ENCODE results near the gene VAMP5. TPM values are rescaled to one million over a fixed set of nuclear protein-coding genes. Genes with fewer than 3 reads are reported as not detected.
A peak's percentile ranks its signal among the peaks of the same experiment; 100 is the strongest.

VAMP5 gene
- total RNA-seq, 4 donors from 2014 or later: 37.6 to 56.5 (median 51.2) TPM

DNA sequence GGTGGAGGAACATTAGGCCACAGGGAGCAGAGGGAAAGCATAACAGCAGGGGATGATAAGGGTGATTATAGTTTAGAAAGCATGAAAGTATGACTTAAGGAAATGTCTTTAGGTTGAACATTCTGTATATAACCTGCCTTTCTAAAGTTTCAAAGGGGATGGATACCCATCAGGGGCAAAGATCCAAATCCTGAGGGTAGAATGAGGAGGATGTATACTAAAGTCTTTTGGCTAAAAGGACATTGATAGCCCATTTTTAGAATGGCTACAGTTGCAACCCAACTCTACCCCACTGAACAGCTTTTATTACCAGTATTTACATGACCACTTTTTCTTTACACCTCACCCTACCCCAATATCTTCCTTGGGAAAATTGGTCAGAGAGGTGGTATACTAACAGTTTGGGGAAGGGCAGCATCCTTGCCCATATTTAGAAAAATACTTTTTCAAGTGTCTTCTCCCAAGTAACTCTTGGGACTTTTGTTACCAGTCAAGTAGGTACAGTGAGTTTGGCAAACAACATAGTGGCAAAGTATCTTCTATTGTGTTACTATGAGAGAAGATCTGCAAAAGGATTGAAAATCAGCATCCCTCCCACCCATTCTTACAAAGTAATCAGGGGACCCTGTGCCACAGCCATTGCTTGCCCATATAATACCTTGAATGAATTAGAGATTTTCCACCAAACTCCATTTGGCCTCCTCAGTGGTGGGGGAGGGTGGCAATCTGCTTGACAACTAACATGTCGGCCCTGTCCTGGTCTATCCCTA is 37.0 kb upstream of the VAMP5 start:
- peak overlapping the region in 1 of 4 donors; percentile 73 for H3K27ac ChIP-seq
- 83% methylated on average over 1 of the region's 1 CpG; no CpG with 5 or more reads in 1 of the 2 donors for WGBS, 2 donors (ENCODE audit: low coverage in 1 of 2)
- no peak for ATAC-seq
- no peaks in the 10 kb centered on the region for H3K9me3 ChIP-seq
- H3K27me3 ChIP-seq: no peaks in the 10 kb centered on the region
- H3K36me3 ChIP-seq: peaks cover 6 to 93% of the 10 kb centered on the region in 2 donors
- TF ChIP-seq POLR2A (IDR thresholded peaks at IDR 0.05): no peak
- TF ChIP-seq, protein P1, sequence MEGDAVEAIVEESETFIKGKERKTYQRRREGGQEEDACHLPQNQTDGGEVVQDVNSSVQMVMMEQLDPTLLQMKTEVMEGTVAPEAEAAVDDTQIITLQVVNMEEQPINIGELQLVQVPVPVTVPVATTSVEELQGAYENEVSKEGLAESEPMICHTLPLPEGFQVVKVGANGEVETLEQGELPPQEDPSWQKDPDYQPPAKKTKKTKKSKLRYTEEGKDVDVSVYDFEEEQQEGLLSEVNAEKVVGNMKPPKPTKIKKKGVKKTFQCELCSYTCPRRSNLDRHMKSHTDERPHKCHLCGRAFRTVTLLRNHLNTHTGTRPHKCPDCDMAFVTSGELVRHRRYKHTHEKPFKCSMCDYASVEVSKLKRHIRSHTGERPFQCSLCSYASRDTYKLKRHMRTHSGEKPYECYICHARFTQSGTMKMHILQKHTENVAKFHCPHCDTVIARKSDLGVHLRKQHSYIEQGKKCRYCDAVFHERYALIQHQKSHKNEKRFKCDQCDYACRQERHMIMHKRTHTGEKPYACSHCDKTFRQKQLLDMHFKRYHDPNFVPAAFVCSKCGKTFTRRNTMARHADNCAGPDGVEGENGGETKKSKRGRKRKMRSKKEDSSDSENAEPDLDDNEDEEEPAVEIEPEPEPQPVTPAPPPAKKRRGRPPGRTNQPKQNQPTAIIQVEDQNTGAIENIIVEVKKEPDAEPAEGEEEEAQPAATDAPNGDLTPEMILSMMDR (IDR thresholded peaks at IDR 0.05): no peak
- no peak for TF ChIP-seq EP300 (IDR thresholded peaks at IDR 0.05)
- no peak for TF ChIP-seq POLR2AphosphoS5 (IDR thresholded peaks at IDR 0.05)
- H3K4me1 ChIP-seq: peaks cover 0 to 41% (median 10%) of the 10 kb centered on the region in 3 donors
- H3K4me3 ChIP-seq: no peak overlapping the region

DNA sequence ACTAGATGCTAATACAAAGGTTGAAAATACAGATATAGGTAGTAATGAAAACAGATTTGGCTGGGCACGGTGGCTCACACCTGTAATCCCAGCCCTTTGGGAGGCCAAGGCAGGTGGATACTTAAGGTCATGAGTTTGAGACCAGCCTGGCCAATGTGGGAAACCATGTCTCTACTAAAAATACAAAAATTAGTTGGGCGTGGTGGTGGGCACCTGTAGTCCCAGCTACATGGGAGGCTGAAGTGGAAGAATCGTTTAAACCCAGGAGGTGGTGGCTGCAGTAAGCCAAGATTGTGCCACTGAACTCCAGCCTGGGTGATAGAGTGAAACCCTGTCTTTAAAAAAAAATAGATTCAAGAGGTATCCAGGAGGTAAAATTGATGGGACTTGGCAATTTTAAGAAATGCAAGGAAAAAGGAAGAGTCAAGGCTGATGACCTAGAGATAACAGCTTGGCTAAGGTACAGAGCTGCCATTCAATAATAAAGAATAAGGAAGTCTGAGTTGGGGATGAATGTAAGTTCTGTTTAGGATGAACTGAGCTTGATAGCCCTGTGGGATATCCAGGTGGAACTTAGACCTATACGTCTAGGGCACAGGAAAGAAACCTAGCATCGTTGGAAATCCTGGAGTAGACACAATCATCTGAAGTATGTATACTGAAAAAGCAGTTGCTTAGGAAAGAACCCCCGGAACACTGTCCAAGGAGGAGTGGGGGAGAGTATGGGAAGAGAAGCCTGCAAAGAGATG is 36.2 kb upstream of the VAMP5 start:
- Histone ChIP-seq H3K4me3 (no peak overlapping the region), H3K9me3 (no peaks in the 10 kb centered on the region), H3K4me1 (peaks cover 0 to 36% (median 4%) of the 10 kb centered on the region in 3 donors), H3K27ac (peak overlapping the region in 3 of 4 donors; percentile 13 to 73 (median 14)), H3K36me3 (peaks cover 3 to 93% of the 10 kb centered on the region in 2 donors), H3K27me3 (no peaks in the 10 kb centered on the region)
- TF ChIP-seq POLR2AphosphoS5 (IDR thresholded peaks at IDR 0.05) (no peak), EP300 (IDR thresholded peaks at IDR 0.05) (no peak), POLR2A (IDR thresholded peaks at IDR 0.05) (no peak)
- TF ChIP-seq, protein P1 (IDR thresholded peaks at IDR 0.05): no peak
- 38 to 57% methylated on average over 3 to 4 of the region's 6 CpGs for WGBS, 2 donors (ENCODE audit: low coverage in 1 of 2)
- ATAC-seq: no peak

DNA sequence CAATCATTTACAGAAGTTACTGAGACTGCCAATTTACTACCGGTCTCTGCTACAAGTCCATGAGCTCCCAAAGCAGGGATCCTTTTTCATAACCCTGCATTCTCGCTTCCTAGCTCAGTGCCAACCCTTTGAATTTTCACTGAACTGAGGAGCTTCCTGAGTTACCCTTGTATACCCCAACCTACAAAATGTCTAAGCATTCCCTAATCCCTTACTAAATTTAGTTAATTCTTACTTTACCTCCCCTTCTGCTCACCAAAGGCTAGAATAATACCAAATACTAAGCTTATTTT is 35.7 kb upstream of the VAMP5 start:
- H3K9me3 ChIP-seq: no peaks in the 10 kb centered on the region
- H3K4me3 ChIP-seq: no peak overlapping the region
- peaks cover 0 to 93% of the 10 kb centered on the region in 2 donors for H3K36me3 ChIP-seq
- peaks cover 0 to 30% (median 4%) of the 10 kb centered on the region in 3 donors for H3K4me1 ChIP-seq
- no peak for TF ChIP-seq POLR2A (IDR thresholded peaks at IDR 0.05)
- no peak for TF ChIP-seq EP300 (IDR thresholded peaks at IDR 0.05)
- TF ChIP-seq POLR2AphosphoS5 (IDR thresholded peaks at IDR 0.05): no peak
- TF ChIP-seq, protein P1 (IDR thresholded peaks at IDR 0.05): no peak
- H3K27me3 ChIP-seq: no peaks in the 10 kb centered on the region
- peak overlapping the region in 1 of 4 donors; percentile 13 for H3K27ac ChIP-seq
- ATAC-seq: no peak
- WGBS, 2 donors (ENCODE audit: low coverage in 1 of 2): 46 to 58% methylated on average over 2 of the region's 2 CpGs

DNA sequence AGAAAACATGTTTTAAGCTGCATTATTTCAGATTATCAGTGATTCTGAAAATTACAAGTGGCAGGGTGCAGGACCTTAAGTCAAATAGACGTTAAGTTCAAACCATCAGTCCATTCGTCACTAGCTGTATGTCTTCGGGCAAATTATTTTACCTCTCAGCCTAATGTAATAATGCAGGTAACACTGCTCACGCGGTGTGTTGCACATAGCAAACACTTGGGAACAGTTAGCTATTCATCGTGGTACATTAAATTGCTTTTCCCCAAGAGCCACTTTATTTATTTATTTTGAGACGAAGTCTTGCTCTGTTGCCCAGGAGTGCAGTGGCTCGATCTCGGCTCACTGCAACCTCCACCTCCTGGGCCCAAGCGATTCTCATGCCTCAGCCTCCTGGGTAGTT is 35.1 kb upstream of the VAMP5 start:
- Histone ChIP-seq H3K27me3 (no peaks in the 10 kb centered on the region), H3K27ac (peak overlapping the region in 1 of 4 donors; percentile 42), H3K4me1 (peaks cover 0 to 25% (median 4%) of the 10 kb centered on the region in 3 donors), H3K36me3 (peaks cover 0 to 93% of the 10 kb centered on the region in 2 donors), H3K4me3 (no peak overlapping the region), H3K9me3 (no peaks in the 10 kb centered on the region)
- 89 to 90% methylated on average over 6 to 10 of the region's 10 CpGs for WGBS, 2 donors (ENCODE audit: low coverage in 1 of 2)
- ATAC-seq: no peak
- TF ChIP-seq POLR2AphosphoS5 (IDR thresholded peaks at IDR 0.05) (no peak), POLR2A (IDR thresholded peaks at IDR 0.05) (no peak), EP300 (IDR thresholded peaks at IDR 0.05) (no peak)
- TF ChIP-seq, protein P1 (IDR thresholded peaks at IDR 0.05): no peak
